Sigmoid colon (tissue), 4 donors: ENCODE results near the gene MAP3K20.

Source experiments
- EP300 ChIP-seq, 4 donors: sonication (generic); formaldehyde crosslinking; IDR thresholded peaks; one replicate each; pipeline ENCODE4 v1.6.1; 2017; ENCODE audit warnings: antibody characterized with exemption in 4 of 4
- POLR2A ChIP-seq, 2 donors: fragments of 450-650 bp; IDR thresholded peaks; one replicate each; pipeline ENCODE4 v1.6.1; 2016; ENCODE audit warnings: antibody characterized with exemption in 2 of 2, mild to moderate bottlenecking in 2 of 2, moderate library complexity in 2 of 2
- TF ChIP-seq, protein P1 (sequence below), 4 experiments: fragments of 450-650 bp in 3 of 4; fragments of 200-600 bp in 1 of 4; IDR thresholded peaks; one replicate each; pipeline ENCODE4 v1.5.1; 2016 to 2019; ENCODE audit warnings: antibody characterized with exemption in 4 of 4, mild to moderate bottlenecking in 3 of 4, moderate library complexity in 2 of 4

DNA sequence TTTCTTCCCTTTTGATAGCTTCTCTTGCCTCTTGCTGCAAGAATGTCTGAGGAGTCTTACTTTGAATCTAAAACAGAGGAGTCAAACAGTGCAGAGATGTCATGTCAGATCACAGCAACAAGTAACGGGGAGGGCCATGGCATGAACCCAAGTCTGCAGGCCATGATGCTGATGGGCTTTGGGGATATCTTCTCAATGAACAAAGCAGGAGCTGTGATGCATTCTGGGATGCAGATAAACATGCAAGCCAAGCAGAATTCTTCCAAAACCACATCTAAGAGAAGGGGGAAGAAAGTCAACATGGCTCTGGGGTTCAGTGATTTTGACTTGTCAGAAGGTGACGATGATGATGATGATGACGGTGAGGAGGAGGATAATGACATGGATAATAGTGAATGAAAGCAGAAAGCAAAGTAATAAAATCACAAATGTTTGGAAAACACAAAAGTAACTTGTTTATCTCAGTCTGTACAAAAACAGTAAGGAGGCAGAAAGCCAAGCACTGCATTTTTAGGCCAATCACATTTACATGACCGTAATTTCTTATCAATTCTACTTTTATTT is 145.6 kb downstream of the MAP3K20 start:
- TF ChIP-seq, protein P1, sequence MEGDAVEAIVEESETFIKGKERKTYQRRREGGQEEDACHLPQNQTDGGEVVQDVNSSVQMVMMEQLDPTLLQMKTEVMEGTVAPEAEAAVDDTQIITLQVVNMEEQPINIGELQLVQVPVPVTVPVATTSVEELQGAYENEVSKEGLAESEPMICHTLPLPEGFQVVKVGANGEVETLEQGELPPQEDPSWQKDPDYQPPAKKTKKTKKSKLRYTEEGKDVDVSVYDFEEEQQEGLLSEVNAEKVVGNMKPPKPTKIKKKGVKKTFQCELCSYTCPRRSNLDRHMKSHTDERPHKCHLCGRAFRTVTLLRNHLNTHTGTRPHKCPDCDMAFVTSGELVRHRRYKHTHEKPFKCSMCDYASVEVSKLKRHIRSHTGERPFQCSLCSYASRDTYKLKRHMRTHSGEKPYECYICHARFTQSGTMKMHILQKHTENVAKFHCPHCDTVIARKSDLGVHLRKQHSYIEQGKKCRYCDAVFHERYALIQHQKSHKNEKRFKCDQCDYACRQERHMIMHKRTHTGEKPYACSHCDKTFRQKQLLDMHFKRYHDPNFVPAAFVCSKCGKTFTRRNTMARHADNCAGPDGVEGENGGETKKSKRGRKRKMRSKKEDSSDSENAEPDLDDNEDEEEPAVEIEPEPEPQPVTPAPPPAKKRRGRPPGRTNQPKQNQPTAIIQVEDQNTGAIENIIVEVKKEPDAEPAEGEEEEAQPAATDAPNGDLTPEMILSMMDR (IDR thresholded peaks at IDR 0.05), result no peak
- no peak for TF ChIP-seq EP300 (IDR thresholded peaks at IDR 0.05)
- TF ChIP-seq POLR2A (IDR thresholded peaks at IDR 0.05), result no peak
